Endodermal cell (in vitro differentiated cells): Measurements from ENCODE around the gene CRKL. TPM values are rescaled to one million over a fixed set of nuclear protein-coding genes. Genes with fewer than 3 reads are reported as not detected.
"Not testable (repeated sequence)": the region's sequence is repeated elsewhere in the genome, so short reads cannot be mapped to it uniquely, and the experiment has no call there.

Source experiments
- DNase-seq: peaks from one replicate; pipeline ENCODE4 v3.0.0-alpha.2; 2017
- H3K27ac ChIP-seq: 2 replicates; pipeline ENCODE4 v1.5.1; 2013; ENCODE audit warnings: mild to moderate bottlenecking, low read depth, low read length, moderate library complexity
- H3K27me3 ChIP-seq: 2 replicates; pipeline ENCODE4 v1.6.1; 2013; ENCODE audit warnings: mild to moderate bottlenecking, low read length, moderate library complexity; ENCODE audit not compliant: insufficient read depth, control insufficient read depth, poor library complexity, severe bottlenecking
- H3K36me3 ChIP-seq: 2 replicates; pipeline ENCODE4 v1.7.0; 2013; ENCODE audit warnings: mild to moderate bottlenecking, low read length, moderate library complexity; ENCODE audit not compliant: control insufficient read depth, insufficient read depth
- H3K4me1 ChIP-seq: one replicate; pipeline ENCODE4 v1.7.0; 2013; ENCODE audit warnings: low read length; ENCODE audit not compliant: control insufficient read depth, insufficient read depth
- H3K4me3 ChIP-seq: 2 replicates; pipeline ENCODE4 v1.5.1; 2013; ENCODE audit warnings: mild to moderate bottlenecking, low read length, moderate library complexity
- H3K9ac ChIP-seq: 2 replicates; pipeline ENCODE4 v1.6.1; 2013; ENCODE audit warnings: mild to moderate bottlenecking, low read length, moderate library complexity; ENCODE audit not compliant: poor library complexity, severe bottlenecking; ENCODE audit errors: extremely low read depth
- H3K9me3 ChIP-seq: 2 replicates; pipeline ENCODE4 v1.6.1; 2013; ENCODE audit warnings: mild to moderate bottlenecking, low read length, moderate library complexity; ENCODE audit not compliant: control insufficient read depth
- H3K27ac Mint-ChIP-seq: 2 replicates; pipeline ENCODE4 v1.8.0; 2020; ENCODE audit warnings: mixed read lengths
- H3K27me3 Mint-ChIP-seq: 2 replicates; pipeline ENCODE4 v1.8.0; 2021; ENCODE audit warnings: mild to moderate bottlenecking, mixed read lengths; ENCODE audit not compliant: insufficient read depth
- H3K36me3 Mint-ChIP-seq: 2 replicates; pipeline ENCODE4 v1.8.0; 2020; ENCODE audit warnings: low read depth, mixed read lengths
- H3K4me1 Mint-ChIP-seq: 2 replicates; pipeline ENCODE4 v1.8.0; 2020; ENCODE audit warnings: mixed read lengths
- H3K4me3 Mint-ChIP-seq: 2 replicates; pipeline ENCODE4 v1.8.0; 2020; ENCODE audit warnings: mild to moderate bottlenecking, moderate library complexity, mixed read lengths
- H3K9me3 Mint-ChIP-seq: 2 replicates; pipeline ENCODE4 v1.8.0; 2020; ENCODE audit warnings: mild to moderate bottlenecking, mixed read lengths
- CTCF ChIP-seq: fragments of 200-600 bp; sonication (generic); conservative IDR thresholded peaks from 2 replicates; pipeline ENCODE4 v1.5.0; 2021; ENCODE audit warnings: antibody characterized with exemption, mild to moderate bottlenecking
- WGBS, 2 experiments: methylation state at CpG; one replicate each; pipeline versions ENCODE4 v1.1.5 to v1.1.7; 2013; ENCODE audit warnings: missing lambda C conversion rate in 2 of 2, mixed read lengths in 1 of 2; ENCODE audit not compliant: insufficient coverage in 1 of 2, insufficient read length in 1 of 2; 5-methylcytosine and 5-hydroxymethylcytosine counted together
- total RNA-seq, 2 donors: library from RNA; stranded (reverse); fragmentation: NEBNext Ultra II Directional in 1 of 2; extraction: Animal tissue kit (Norgen Biotek cat#: 25700) in 1 of 2; gene quantifications; 2 replicates in 1 of 2; 3 replicates in 1 of 2; pipeline ENCODE4 v1.2.1, GENCODE V29; 2021

Gene CRKL
- total RNA-seq, 2 donors from 2014 or later, result 89.5 to 104 TPM

GRCh38 chr22:20940904-20941385 lies 23.7 kb downstream of the CRKL start:
- H3K36me3 ChIP-seq, result peaks cover 52% of the 10 kb centered on the region
- H3K36me3 Mint-ChIP-seq, result peaks cover 41% of the 10 kb centered on the region
- no peak overlapping the region for H3K9ac ChIP-seq

GRCh38 chr22:20942203-20942902 lies 25.1 kb downstream of the CRKL start:
- not testable (repeated sequence) for H3K4me3 ChIP-seq, H3K9me3 Mint-ChIP-seq, H3K4me3 Mint-ChIP-seq, H3K9me3 ChIP-seq, H3K27me3 ChIP-seq, H3K27ac ChIP-seq, H3K27ac Mint-ChIP-seq, H3K27me3 Mint-ChIP-seq, H3K4me1 Mint-ChIP-seq, H3K9ac ChIP-seq, H3K4me1 ChIP-seq, DNase-seq
- peaks cover 47% of the 10 kb centered on the region for H3K36me3 ChIP-seq
- H3K36me3 Mint-ChIP-seq, result peaks cover 32% of the 10 kb centered on the region
- 97 to 98% methylated on average over 6 to 7 of the region's 7 CpGs for WGBS, 2 experiments

More at GRCh38 chr22:20940904-20941385, 23.7 kb downstream of the CRKL start:
- Mint-ChIP-seq H3K4me1 (peaks cover 14% of the 10 kb centered on the region), H3K4me3 (no peak overlapping the region), H3K27ac (no peak overlapping the region), H3K9me3 (no peaks in the 10 kb centered on the region), H3K27me3 (no peaks in the 10 kb centered on the region)
- Histone ChIP-seq H3K27me3 (no peaks in the 10 kb centered on the region), H3K4me3 (no peak overlapping the region), H3K9me3 (no peaks in the 10 kb centered on the region), H3K27ac (no peak overlapping the region), H3K4me1 (no peaks in the 10 kb centered on the region)
- no peak for DNase-seq
- TF ChIP-seq CTCF, result no peak
- WGBS, 2 experiments, result 92 to 94% methylated on average over 3 to 4 of the region's 4 CpGs

DNA sequence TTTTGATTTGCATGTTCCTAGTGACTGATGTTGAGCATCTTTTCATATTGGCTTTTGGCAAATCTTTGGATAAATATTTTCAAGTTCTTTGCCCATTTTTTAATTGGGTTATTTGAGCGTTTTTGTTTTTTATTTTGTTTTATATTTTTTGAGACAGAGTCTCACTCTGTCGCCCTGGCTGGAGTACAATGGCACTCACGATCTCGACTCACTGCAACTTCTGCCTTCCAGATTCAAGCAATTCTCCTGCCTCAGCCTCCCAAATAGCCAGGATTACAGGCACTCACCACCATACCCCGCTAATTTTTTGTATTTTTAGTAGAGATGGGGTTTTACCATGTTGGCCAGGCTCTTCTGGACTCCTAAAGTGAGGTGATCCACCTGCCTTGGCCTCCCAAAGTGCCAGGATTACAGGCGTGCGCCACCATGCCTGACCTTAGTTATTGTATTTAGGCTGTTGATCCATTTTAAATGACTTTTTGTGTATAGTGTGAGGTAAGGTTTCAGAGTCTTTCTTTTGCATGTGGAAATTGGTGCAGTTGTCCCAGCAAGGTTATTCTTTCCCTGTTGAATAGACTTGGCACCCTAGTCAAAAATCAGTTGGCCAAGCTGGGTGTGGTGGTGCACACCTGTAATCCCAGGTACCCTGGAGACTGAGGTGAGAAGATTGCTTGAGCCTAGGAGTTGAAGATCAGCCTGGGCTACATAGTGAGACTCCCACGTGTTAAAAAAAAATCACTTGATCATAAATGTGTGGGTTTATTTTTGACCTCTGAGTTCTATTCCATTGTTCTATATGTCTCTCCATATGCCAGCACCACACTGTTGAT lies 26.1 kb downstream of the CRKL start:
- Mint-ChIP-seq H3K4me3 (no peak overlapping the region), H3K9me3 (no peaks in the 10 kb centered on the region), H3K27ac (no peak overlapping the region), H3K4me1 (peaks cover under 1% of the 10 kb centered on the region), H3K27me3 (no peaks in the 10 kb centered on the region), H3K36me3 (peaks cover 27% of the 10 kb centered on the region)
- no peak overlapping the region for H3K27ac ChIP-seq
- WGBS, 2 experiments, result 93% methylated on average over 8 of the region's 8 CpGs; no CpG with 5 or more reads in 1 of the 2 experiments
- no peaks in the 10 kb centered on the region for H3K27me3 ChIP-seq
- no peak for DNase-seq
- H3K9me3 ChIP-seq, result no peaks in the 10 kb centered on the region
- peaks cover 42% of the 10 kb centered on the region for H3K36me3 ChIP-seq
- no peak for TF ChIP-seq CTCF
- H3K4me3 ChIP-seq, result no peak overlapping the region
- no peaks in the 10 kb centered on the region for H3K4me1 ChIP-seq
- H3K9ac ChIP-seq, result no peak overlapping the region
